Activated T-cell treated with anti-CD3 and anti-CD28 coated beads for 4 hours (primary cell): ENCODE results near the gene DDX54.

Experiments used
- DNase-seq: peaks from one replicate; pipeline ENCODE4 v3.0.0-alpha.2; 2020

DDX54 gene

DNA sequence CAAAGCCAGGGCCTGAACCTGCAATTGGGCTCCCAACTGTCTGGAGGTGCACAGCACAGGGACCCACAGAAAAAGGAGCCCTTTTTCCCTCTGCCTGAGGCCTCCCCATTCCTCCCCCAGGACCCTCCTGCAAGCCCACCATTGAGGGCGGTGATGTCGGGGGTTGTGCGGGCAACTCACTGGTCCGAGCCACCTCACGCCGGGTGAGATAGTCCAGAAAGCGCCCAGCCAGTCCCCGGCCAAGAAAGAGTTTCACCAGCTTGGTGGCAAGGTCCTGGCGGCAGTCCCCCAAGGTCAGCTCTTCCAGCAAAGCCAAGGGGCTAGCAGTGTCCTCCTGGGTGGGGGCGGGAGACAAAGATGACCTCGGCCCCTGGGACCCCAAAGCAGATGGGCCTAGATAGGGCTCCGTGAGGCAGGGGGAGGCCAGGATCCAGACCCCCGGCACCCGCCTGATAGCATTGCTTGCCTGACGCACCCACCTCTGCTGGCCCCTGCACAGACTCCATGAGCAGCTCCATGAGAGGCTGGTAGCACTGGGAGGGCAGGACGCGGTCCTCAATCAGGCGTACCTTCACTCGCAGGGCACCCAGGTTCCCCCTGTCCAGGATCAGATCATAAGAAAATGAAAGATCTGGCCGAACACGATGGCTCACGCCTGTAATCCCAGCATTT, 69.7 kb downstream of the DDX54 start:
- no peak for DNase-seq

DNA sequence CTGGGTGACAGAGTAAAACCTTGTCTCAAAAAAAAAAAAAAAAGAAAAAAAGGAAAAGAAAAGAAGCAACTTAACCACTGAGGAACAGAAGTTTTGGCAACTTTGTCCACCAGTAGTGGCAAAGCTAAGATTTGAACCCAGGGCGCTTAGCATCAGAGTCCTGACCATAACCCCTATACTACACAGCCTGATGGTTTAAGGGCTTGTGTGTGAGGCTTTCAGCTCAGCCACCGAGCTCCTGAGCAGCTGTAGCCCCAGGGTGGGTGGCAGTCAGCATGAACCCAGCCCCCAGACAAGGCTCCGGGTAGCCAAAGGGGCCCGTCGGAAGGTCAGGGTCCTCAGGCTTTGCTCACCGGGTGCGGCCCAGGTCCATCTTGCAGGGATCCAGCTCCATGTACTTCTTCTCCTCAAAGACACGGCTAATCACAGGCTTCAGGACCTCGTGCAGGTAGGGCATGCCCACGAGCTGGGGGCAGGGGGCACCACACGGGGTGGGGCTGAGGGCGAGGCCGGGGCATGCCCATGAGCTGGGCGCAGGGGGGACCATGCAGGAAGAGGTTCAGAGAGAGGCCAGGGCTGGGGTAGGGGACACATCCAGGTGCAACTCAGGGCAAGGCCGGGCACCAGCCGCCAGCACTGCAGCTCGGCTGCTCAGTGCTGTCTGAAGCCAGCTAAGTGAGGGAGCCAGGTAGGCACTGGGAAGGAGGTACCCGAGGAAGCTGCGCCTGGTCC, 70.7 kb downstream of the DDX54 start:
- no peak for DNase-seq

DNA sequence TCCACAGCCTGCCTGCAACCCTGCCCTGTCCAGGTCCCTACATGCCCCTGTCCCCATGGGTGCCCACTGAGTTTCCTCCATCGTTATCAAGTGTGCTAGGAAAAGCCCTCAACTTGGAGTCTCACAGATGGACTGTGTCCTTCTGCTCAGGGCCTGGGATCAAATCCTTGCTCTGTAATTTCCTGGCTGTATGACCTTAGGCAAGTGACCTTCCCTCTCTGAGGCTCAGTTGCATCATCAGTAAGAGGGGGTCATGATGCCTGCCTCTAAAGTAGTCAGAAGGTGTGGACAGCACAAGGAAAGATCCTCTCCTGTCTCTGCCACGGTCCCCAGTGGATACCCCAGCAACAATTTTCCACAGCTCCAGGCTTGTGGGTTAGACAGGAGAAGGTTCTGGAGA, 71.9 kb downstream of the DDX54 start:
- DNase-seq = no peak

DNA sequence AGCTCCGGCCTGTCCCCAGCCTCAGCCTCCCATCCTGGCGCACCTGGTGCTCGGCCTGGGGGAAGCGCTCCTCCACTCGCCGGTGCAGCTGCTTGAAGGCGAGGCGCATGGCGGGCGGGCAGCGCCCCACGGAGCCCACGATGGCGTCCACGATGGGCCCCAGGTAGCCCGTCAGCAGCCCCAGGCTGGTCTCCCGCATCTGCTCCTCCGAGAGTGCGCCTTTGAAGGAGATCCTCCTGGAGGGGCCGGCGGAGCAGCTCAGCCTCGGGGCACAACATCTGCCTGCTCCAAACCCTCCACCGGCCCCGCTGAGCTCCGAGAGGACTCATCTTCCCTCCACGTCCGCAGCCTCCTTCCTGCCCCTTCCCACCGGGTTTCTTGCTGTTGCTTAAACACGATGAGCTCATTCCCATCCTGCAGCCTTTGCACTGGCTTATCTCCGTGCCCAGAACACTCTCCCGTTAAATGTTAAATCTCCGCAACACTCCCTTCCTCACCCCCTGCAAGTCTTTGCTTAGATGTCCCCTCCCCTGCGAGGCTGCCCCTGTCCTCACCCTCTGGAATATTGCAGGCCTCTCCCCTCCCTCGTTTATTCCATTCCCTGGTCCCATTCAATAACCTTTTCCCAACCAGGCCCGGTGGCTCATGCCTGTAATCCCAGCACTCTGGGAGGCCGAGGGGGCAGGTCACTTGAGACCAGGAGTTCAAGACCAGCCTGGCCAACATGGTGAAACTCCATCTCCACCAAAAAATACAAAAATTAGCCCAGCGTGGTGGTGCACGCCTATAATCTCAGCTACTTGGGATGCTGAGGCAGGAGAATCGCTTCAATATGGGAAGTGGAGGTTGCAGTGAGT, 73.0 kb downstream of the DDX54 start:
- no peak for DNase-seq

DNA sequence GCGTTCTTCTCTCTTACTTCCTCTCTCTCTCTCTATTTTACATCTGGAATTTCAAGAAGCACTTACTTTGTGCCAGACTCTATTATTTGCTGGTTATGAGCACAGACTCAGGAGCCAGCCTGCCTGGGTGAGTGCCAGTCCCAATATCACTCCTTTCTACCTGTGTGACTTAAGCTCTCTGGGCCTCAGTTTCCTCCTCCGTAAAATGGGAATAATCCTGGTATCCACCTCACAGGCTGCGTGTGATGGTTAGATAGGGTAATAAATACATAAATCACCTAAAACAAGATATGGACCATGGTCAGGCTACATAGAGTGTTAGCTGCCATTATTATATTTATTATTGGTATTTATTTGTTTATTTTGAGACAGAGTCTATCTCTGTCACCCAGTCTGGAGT, 74.0 kb downstream of the DDX54 start:
- no peak for DNase-seq

DNA sequence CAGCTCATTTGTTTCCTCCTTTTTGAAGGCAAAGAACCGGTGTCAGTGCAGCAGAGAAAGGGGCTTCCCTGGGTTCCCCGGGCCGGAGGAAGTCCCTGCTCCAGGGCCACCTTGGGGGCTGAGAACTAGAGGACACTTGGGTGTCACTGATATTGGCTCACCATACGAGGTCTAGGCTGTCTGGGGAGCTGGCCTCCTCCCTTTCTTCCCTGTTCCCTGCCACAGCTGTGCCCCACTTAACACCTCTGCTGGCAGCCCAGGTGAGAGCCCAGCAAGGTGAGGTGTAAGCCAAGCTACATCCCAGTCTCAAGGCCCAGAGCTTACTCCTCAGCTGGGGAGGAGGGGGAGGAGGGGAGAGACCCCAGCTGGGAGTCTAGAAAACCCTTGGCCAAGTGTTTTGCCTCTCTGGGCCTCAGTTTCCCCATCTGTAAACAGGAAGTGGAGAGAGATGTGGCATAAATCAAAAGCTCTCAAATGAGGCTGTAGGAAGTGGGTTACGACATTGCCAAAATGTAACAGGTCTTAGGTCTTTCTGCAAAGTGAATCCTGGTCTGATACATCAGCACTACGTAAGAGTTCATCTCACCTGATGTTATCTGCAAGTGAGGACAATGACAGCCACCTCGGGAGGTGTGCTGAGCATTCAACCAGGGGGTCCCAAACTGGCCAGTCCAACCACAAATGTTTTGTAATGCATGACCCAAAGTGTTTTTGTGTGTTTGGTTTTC, 75.2 kb downstream of the DDX54 start:
- DNase-seq = no peak

DNA sequence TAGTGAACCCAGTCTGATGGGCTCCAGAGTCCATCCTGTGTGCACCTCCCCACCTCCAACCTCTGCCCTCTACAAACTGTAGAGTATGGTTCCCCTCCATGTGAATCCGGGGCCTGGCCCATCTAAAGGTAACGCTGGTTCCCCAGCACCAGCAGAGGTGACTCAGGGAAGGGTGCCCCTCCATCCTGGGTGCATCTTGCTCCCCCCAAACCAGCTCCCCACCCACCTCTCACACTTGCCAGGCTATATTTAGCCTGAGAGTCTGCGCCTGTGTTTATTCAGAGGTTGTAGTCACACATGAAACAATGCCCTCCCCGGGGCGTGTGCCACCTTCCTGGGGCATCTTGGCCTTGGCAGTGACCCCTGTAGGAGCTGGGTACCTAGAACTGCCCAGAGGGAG, 75.9 kb downstream of the DDX54 start:
- no peak for DNase-seq

DNA sequence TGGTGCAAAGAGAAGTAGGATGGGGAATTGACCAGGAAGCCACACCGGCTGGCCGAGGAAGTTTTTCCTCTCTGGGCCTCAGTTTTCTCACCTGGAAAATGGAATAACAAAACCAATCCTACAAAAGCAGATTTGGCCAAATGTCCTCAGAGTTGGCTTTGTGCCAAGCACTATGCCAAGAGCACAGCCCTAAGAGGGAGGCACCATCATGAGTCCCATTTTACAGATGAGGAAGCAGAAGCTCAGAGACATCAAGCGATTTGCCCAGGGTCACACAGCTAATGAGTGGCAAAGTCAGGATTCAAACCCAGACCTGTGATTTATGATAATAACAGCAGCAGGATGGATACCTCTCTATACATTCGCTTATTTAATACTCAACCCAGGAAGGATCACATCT, 77.0 kb downstream of the DDX54 start:
- DNase-seq = no peak
